Motor neuron (in vitro differentiated cells): ENCODE measurements around the gene RPGRIP1. TPM values are rescaled to one million over a fixed set of nuclear protein-coding genes. Genes with fewer than 3 reads are reported as not detected.
A peak's percentile ranks its signal among the peaks of the same experiment; 100 is the strongest.
"Not testable (repeated sequence)": the region's sequence is repeated elsewhere in the genome, so short reads cannot be mapped to it uniquely, and the experiment has no call there.

ENCODE experiments used
- ATAC-seq, 8 experiments: fragments of 200-7000 bp; cut with Tn5 transposase; replicated peaks in 6 of 8; 2 replicates each; pipeline ENCODE4 v1.8.0; 2021; ENCODE audit warnings: mild to moderate bottlenecking in 8 of 8, moderate library complexity in 8 of 8
- H3K27ac ChIP-seq, 2 donors: fragments of 250-450 bp; sonication (Bioruptor Pico); 2 replicates each; pipeline ENCODE4 v1.9.0; 2021; ENCODE audit warnings: antibody characterized with exemption in 2 of 2, mild to moderate bottlenecking in 2 of 2, moderate library complexity in 1 of 2
- H3K4me1 ChIP-seq, 2 donors: fragments of 250-450 bp; sonication (Bioruptor Pico); replicated peaks in 1 of 2; 2 replicates each; pipeline ENCODE4 v1.6.1; 2021; ENCODE audit warnings: antibody characterized with exemption in 2 of 2, mild to moderate bottlenecking in 2 of 2, moderate library complexity in 1 of 2
- H3K4me3 ChIP-seq, 5 donors: fragments of 250-450 bp; sonication (Bioruptor Pico); 2 replicates each; pipeline ENCODE4 v1.9.0; 2021; ENCODE audit warnings: antibody characterized with exemption in 5 of 5, mild to moderate bottlenecking in 5 of 5, moderate library complexity in 4 of 5
- WGBS, 10 experiments: fragments of 450-650 bp; shearing (Covaris generic); methylation state at CpG; one replicate each; pipeline ENCODE4 v1.0.0; 2022; 5-methylcytosine and 5-hydroxymethylcytosine counted together
- in situ Hi-C, 9 experiments: fragments of 400-800 bp; cut with MboI; loops; one replicate each; pipeline ENCODE4 v1.15.0; 2021; ENCODE audit warnings: low sequenced_read_pairs in 9 of 9, low pct_unique_long_range_greater_than_20kb in 2 of 9; ENCODE audit not compliant: unreplicated experiment in 9 of 9
- total RNA-seq, 8 experiments: library from RNA; unstranded; fragments of 300-600 nt; gene quantifications; 2 replicates each; pipeline versions ENCODE4 v1.2.3 to v1.2.4, GENCODE V29; 2022

Gene RPGRIP1
- total RNA-seq, 8 experiments from 2014 or later = 0.33 to 0.92 (median 0.52) TPM; not detected in 2

GRCh38 chr14:21264025-21264801, 15.7 kb upstream of the RPGRIP1 start:
- Histone ChIP-seq H3K27ac (no peak overlapping the region), H3K4me1 (peaks cover 25 to 34% of the 10 kb centered on the region in 2 donors), H3K4me3 (no peak overlapping the region)
- WGBS, 10 experiments = 3 to 81% (median 48%) methylated on average over 2 to 4 of the region's 4 CpGs
- ATAC-seq = peak in 3 of 8 experiments; percentile 17 to 38 (median 35)
- in situ Hi-C loops = no loop called here

- ATAC-seq = no peak
- WGBS, 10 experiments = 0 to 18% (median 3%) methylated on average over 5 to 10 of the region's 10 CpGs; no CpG with 5 or more reads in 1 of the 10 experiments
- Histone ChIP-seq H3K4me1 (peaks cover 26 to 33% of the 10 kb centered on the region in 2 donors), H3K27ac (no peak overlapping the region), H3K4me3 (peak overlapping the region; percentile 56 to 92 (median 74))
- in situ Hi-C loops = no loop called here
Measured at GRCh38 chr14:21267431-21267845, 12.4 kb upstream of the RPGRIP1 start.

GRCh38 chr14:21267886-21268616, 11.8 kb upstream of the RPGRIP1 start:
- H3K4me1 ChIP-seq = peaks cover 25 to 31% of the 10 kb centered on the region in 2 donors
- H3K27ac ChIP-seq = peak overlapping the region in 1 of 2 donors; percentile 97
- peak overlapping the region; percentile 56 to 92 (median 74) for H3K4me3 ChIP-seq
- ATAC-seq = no peak
- in situ Hi-C loops = no loop called here
- 0 to 3% (median 1%) methylated on average over 6 to 16 of the region's 16 CpGs for WGBS, 10 experiments

- ATAC-seq = no peak
- Histone ChIP-seq H3K4me3 (peak overlapping the region; percentile 56 to 92 (median 74)), H3K27ac (peak overlapping the region; percentile 91 to 97), H3K4me1 (peaks cover 20 to 24% of the 10 kb centered on the region in 2 donors)
- in situ Hi-C loops = no loop called here
- 0 to 2% (median 0%) methylated on average over 6 to 24 of the region's 24 CpGs for WGBS, 10 experiments
Measured at GRCh38 chr14:21268617-21269251, 11.1 kb upstream of the RPGRIP1 start.

GRCh38 chr14:21269252-21270046, 10.4 kb upstream of the RPGRIP1 start, which contains the start of gene HNRNPC:
TSS of gene HNRNPC (minus strand) at chr14:21269442. CDS start at chr14:21234193, 35,249 bp downstream.
- Histone ChIP-seq H3K4me3 (peak within 1 kb of the TSS; percentile 56 to 92 (median 74)), H3K27ac (peak within 1 kb of the TSS; percentile 91 to 97), H3K4me1 (peaks cover 15 to 17% of the 10 kb centered on the region in 2 donors)
- peak; percentile 95 to 97 (median 96) for ATAC-seq
- in situ Hi-C loops = no loop called here
- 0 to 4% (median 0%) methylated on average over 1 to 21 of the region's 49 CpGs; no CpG with 5 or more reads in 3 of the 10 experiments for WGBS, 10 experiments

- H3K4me1 ChIP-seq, H3K4me3 ChIP-seq, ATAC-seq, in situ Hi-C loops, H3K27ac ChIP-seq: not testable (repeated sequence)
- 80 to 100% (median 94%) methylated on average over 1 to 16 of the region's 17 CpGs; no CpG with 5 or more reads in 1 of the 10 experiments for WGBS, 10 experiments
Measured at GRCh38 chr14:21272661-21273060, 7.2 kb upstream of the RPGRIP1 start.

- no peak overlapping the region for H3K27ac ChIP-seq
Measured at GRCh38 chr14:21275261-21275858, 4.5 kb upstream of the RPGRIP1 start.

GRCh38 chr14:21278632-21279031, 1.3 kb upstream of the RPGRIP1 start:
- WGBS, 10 experiments = 8 to 93% (median 84%) methylated on average over 1 to 4 of the region's 4 CpGs; no CpG with 5 or more reads in 2 of the 10 experiments
- H3K4me3 ChIP-seq = no peak overlapping the region
- in situ Hi-C loops = no loop called here
- no peaks in the 10 kb centered on the region for H3K4me1 ChIP-seq
- H3K27ac ChIP-seq = no peak overlapping the region
- ATAC-seq = peak in 1 of 8 experiments; percentile 19

More at GRCh38 chr14:21275261-21275858, 4.5 kb upstream of the RPGRIP1 start:
- Histone ChIP-seq H3K4me1 (no peaks in the 10 kb centered on the region), H3K4me3 (no peak overlapping the region)
- in situ Hi-C loops = no loop called here
- 21 to 88% (median 77%) methylated on average over 1 to 9 of the region's 9 CpGs for WGBS, 10 experiments
- ATAC-seq = no peak

GRCh38 chr14:21281917-21282316, 2.0 kb downstream of the RPGRIP1 start:
- in situ Hi-C loops, ATAC-seq, H3K27ac ChIP-seq, H3K4me3 ChIP-seq, H3K4me1 ChIP-seq: not testable (repeated sequence)
- WGBS, 10 experiments = 70 to 100% (median 92%) methylated on average over 1 to 8 of the region's 8 CpGs; no CpG with 5 or more reads in 2 of the 10 experiments

- H3K4me1 ChIP-seq, ATAC-seq, H3K27ac ChIP-seq, in situ Hi-C loops, H3K4me3 ChIP-seq: not testable (repeated sequence)
- 25 to 100% (median 85%) methylated on average over 1 to 2 of the region's 2 CpGs; no CpG with 5 or more reads in 1 of the 10 experiments for WGBS, 10 experiments
Measured at GRCh38 chr14:21286516-21286915, 6.6 kb downstream of the RPGRIP1 start.

GRCh38 chr14:21287168-21287567, 7.3 kb downstream of the RPGRIP1 start:
- no peaks in the 10 kb centered on the region for H3K4me1 ChIP-seq
- H3K4me3 ChIP-seq = no peak overlapping the region
- no peak overlapping the region for H3K27ac ChIP-seq
- in situ Hi-C loops = no loop called here
- ATAC-seq = peak in 3 of 8 experiments; percentile 62 to 85 (median 66)
- WGBS, 10 experiments = 51 to 100% (median 88%) methylated on average over 1 to 6 of the region's 6 CpGs

GRCh38 chr14:21294026-21294425, 14.1 kb downstream of the RPGRIP1 start:
- H3K27ac ChIP-seq, H3K4me3 ChIP-seq, in situ Hi-C loops, H3K4me1 ChIP-seq, ATAC-seq: not testable (repeated sequence)
- WGBS, 10 experiments = 28 to 90% (median 67%) methylated on average over 2 to 7 of the region's 8 CpGs
